Uterus (tissue), 2 donors: ENCODE measurements around the gene LMNA.

ENCODE experiments used
- CTCF ChIP-seq, 4 experiments: fragments of 200-600 bp in 2 of 4; fragments of 450-650 bp in 2 of 4; sonication (generic) in 2 of 4; IDR thresholded peaks; one replicate each; pipeline ENCODE4 v1.5.1; 2016 to 2019; ENCODE audit warnings: antibody characterized with exemption in 4 of 4, mild to moderate bottlenecking in 2 of 4, moderate library complexity in 1 of 4
- POLR2A ChIP-seq, 2 donors: fragments of 450-650 bp; IDR thresholded peaks; one replicate each; pipeline ENCODE4 v1.6.1; 2016; ENCODE audit warnings: antibody characterized with exemption in 2 of 2, mild to moderate bottlenecking in 1 of 2, moderate library complexity in 1 of 2

- TF ChIP-seq CTCF (IDR thresholded peaks at IDR 0.05): no peak
- no peak for TF ChIP-seq POLR2A (IDR thresholded peaks at IDR 0.05)
These were observed 39.9 kb upstream of the LMNA start for GRCh38 chr1:156074661-156075060.
